ENCODE results near the gene KIAA0825.

GRCh38 chr5:94440015-94440414, 178.4 kb downstream of the KIAA0825 start:
- TF ChIP-seq CTCF (conservative IDR thresholded peaks at IDR 0.05 in 1 of 2, IDR thresholded peaks at IDR 0.05 in 1 of 2; ENCODE audit: low read depth in 1 of 2, low read length in 2 of 2) (no peak), EZH2 (IDR thresholded peaks at IDR 0.05; ENCODE audit: low read length, missing control alignments) (no peak)

Measured in fibroblast of lung (primary cell).